LNCAP (cell line): Measurements from ENCODE around the gene MALAT1.

Source experiments
- CTCF ChIP-seq: fragments of 450-650 bp; IDR thresholded peaks from 2 replicates; pipeline ENCODE4 v1.5.1; 2017; ENCODE audit warnings: mild to moderate bottlenecking

The MALAT1 gene

GRCh38 chr11:65548395-65548794 lies 49.5 kb downstream of the MALAT1 start:
- TF ChIP-seq CTCF: no peak

GRCh38 chr11:65549096-65549495 lies 50.3 kb downstream of the MALAT1 start:
- TF ChIP-seq CTCF: no peak

GRCh38 chr11:65551572-65552387 lies 52.9 kb downstream of the MALAT1 start:
- peak; percentile 82 for TF ChIP-seq CTCF

- TF ChIP-seq CTCF: peak; percentile 24; the same call in 1 of the 2 replicates
These were observed 53.6 kb downstream of the MALAT1 start for GRCh38 chr11:65552388-65552951.

- no peak for TF ChIP-seq CTCF
These were observed 54.6 kb downstream of the MALAT1 start for GRCh38 chr11:65553301-65554001.

GRCh38 chr11:65554057-65554818 lies 55.4 kb downstream of the MALAT1 start:
- no peak for TF ChIP-seq CTCF

- no peak for TF ChIP-seq CTCF
These were observed 56.1 kb downstream of the MALAT1 start for GRCh38 chr11:65554842-65555430.
